Cardiac fibroblast (primary cell): Measurements from ENCODE around the gene SAMM50.
A peak's percentile ranks its signal among the peaks of the same experiment; 100 is the strongest.

Experiments
- DNase-seq, 2 donors: peaks; one replicate each; pipeline versions ENCODE4 v3.0.0 to v3.0.0-alpha.2; 2010; ENCODE audit warnings: low read depth in 2 of 2
- H3K4me3 ChIP-seq, 2 donors: replicated peaks in 1 of 2; 1 replicate in 1 of 2; 2 replicates in 1 of 2; pipeline ENCODE4 v1.5.1; 2011; ENCODE audit warnings: low read depth in 2 of 2, low read length in 2 of 2, mild to moderate bottlenecking in 2 of 2, moderate library complexity in 1 of 2
- TF ChIP-seq, protein P1 (sequence below): IDR thresholded peaks from one replicate; pipeline ENCODE4 v1.5.1; 2011; ENCODE audit warnings: low read depth, mild to moderate bottlenecking, low read length, inconsistent platforms

Gene SAMM50

DNA sequence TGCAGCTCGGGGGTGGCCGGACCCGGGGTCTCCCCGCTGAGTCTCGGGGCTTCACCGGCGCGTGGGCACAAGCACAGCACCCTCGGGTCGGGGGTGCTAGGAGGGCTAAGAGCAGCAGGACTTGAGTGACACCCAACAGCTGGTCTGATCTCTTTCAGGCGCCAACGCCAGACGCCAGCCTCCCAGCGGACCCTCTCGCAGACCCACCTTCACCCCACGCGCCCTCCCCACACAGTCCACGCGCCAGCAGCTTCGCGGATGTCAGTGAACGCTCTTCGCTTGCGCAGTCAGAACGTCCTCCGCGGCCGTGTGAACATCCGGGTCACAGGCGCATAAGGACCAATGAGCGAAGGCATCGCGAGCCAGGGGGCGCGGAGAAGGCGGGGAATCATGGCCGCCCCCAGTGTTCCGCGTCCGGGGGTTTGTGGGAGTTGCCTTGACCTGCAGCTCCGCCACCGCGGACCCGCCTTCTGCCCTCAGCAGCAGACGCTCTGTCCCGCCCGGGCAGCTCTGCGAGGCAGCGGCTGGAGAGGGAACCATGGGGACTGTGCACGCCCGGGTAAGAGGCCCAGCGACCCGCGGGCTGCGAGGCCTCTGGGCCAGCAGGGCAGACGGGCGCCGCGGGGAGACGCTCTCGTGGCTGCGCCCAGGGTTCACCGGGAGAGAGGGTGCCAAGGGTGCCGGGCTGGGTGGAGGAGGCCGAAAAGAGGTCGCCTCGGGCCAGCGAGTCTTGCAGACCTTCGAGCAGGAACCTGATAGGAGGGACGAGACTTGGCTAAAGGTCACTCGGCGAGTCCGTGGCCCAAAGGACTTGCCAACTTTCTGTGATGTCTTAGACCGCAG, at the start of gene SAMM50:
TSS of gene SAMM50 (plus strand) at position 403 of the 843 bp plus-strand sequence. CDS start at position 539, 136 bp downstream.
- DNase-seq = peak; percentile 92 to 93
- TF ChIP-seq, protein P1, sequence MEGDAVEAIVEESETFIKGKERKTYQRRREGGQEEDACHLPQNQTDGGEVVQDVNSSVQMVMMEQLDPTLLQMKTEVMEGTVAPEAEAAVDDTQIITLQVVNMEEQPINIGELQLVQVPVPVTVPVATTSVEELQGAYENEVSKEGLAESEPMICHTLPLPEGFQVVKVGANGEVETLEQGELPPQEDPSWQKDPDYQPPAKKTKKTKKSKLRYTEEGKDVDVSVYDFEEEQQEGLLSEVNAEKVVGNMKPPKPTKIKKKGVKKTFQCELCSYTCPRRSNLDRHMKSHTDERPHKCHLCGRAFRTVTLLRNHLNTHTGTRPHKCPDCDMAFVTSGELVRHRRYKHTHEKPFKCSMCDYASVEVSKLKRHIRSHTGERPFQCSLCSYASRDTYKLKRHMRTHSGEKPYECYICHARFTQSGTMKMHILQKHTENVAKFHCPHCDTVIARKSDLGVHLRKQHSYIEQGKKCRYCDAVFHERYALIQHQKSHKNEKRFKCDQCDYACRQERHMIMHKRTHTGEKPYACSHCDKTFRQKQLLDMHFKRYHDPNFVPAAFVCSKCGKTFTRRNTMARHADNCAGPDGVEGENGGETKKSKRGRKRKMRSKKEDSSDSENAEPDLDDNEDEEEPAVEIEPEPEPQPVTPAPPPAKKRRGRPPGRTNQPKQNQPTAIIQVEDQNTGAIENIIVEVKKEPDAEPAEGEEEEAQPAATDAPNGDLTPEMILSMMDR = no peak
- peak within 1 kb of the TSS; percentile 66 to 90 for H3K4me3 ChIP-seq

DNA sequence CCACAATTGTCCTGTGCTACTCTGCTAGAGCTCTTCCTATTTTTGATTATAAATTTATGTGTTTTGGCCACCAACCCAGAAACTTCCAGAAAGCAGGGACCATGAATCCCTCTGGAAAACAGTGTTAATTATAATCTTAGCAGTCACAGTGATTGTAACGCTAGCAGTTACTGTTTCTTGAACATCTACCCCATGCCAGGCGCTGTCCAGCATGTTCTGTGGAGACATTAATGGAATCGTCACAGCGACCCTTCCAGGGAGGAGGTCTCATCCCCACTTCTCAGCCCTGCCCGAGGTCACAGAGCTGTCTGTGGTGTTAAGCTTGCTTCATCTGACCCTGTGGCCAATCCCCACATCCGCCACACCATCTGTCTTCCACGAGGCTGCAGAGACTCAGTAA, 49.6 kb upstream of the SAMM50 start:
- DNase-seq = no peak
- H3K4me3 ChIP-seq = no peak overlapping the region
- TF ChIP-seq, protein P1 = no peak

DNA sequence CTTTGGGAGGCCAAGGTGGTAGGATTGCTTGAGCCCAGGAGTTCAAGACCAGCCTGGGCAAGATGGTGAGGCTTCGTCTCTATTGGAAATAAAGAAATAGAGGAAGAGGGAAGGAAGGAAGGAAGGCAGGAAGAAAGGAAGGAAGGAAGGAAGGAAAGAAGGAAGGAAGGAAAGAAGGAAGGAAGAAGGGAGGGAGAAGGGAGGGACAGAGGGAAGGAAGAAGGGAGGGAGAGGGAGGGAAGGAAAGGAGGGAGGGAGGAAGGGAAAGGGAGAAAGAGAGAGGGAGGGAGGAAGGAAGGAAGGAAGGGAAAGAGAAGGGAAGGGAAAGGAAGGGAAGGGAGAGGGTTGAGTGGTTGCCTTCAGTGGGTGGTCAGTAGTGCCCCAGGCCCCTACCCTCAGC, 45.5 kb upstream of the SAMM50 start:
- TF ChIP-seq, protein P1 = no peak
- H3K4me3 ChIP-seq = no peak overlapping the region
- no peak for DNase-seq

DNA sequence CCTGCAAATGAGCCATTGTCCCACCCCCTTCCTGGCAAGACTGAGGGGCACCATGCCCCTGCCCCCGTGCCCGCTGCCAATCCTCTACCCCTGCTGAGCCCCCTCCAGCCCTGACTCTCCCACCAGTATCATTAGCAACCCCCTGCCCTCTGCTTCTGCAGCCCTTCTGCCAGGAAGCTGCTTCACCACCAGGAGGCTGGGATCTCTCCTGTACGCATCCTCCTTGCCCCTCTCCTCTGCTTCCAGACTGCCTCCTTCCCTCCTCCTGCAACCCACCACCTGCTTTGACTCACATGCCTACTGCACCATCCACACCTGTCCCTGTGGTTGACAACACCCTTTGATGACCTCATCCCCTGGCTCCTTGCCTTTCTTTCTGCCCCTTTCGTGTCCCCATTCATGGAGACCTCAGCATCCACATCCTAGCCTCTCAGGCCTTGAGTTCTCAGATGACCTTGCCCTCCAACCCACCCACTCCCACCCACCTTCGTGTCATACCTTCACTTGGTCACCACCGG, 45.0 kb upstream of the SAMM50 start:
- TF ChIP-seq, protein P1 = no peak

DNA sequence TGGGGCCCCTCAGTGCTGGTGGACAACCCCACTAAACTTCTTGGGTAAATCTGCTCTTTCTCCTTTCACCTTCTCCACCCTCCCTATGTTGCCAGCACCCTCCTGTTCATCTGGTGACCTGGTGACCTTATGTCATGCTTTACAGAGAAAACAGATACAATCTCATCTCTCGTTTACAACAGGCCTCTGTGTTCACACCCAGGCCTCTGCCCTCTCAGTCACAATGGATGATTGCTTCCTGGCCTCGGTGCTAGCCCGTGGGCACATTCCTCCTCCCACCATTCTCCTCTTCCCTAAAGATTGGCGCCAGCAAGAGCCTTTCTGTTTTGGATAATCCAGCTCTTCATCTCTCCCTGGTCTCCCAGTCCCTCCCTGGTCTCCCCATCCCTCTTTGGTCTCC, 43.9 kb upstream of the SAMM50 start:
- H3K4me3 ChIP-seq = no peak overlapping the region
- TF ChIP-seq, protein P1 = no peak
- DNase-seq = no peak

More for the DNA sequence above, 45.0 kb upstream of the SAMM50 start:
- DNase-seq = no peak
- no peak overlapping the region for H3K4me3 ChIP-seq

DNA sequence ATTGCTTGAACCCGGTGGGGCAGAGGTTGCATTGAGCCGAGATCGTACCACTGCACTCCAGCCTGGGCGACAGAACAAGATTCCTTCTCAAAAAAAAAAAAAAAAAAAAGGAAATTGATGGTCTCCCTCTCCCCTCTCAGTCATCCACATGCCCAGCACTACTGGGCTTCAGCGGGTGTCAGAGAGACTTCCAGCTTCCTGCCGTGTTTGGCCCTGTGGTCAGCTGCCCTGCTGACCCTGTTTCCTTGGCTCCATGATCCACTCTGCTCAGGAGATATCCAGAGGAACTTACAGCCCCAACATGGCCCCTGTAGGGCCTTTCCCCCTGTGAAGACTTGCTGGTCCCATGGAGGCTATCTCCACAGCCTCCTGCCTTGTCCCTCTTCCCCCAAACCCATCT, 37.7 kb upstream of the SAMM50 start:
- no peak for DNase-seq

More for the DNA sequence above, 37.7 kb upstream of the SAMM50 start:
- TF ChIP-seq, protein P1 = no peak
- H3K4me3 ChIP-seq = no peak overlapping the region
